GM08714 (cell line): Measurements from ENCODE around the gene ECE1.

Source experiments
- H3K4me3 ChIP-seq: fragments of 200-500 bp; sonication (Bioruptor generic); 2 replicates; pipeline ENCODE4 v1.5.1; 2014; ENCODE audit warnings: mild to moderate bottlenecking, low read length, inconsistent platforms
- ZNF274 ChIP-seq: IDR thresholded peaks from 2 replicates; pipeline ENCODE4 v1.6.1; 2012; ENCODE audit warnings: mild to moderate bottlenecking, low read depth, low read length

The ECE1 gene

DNA sequence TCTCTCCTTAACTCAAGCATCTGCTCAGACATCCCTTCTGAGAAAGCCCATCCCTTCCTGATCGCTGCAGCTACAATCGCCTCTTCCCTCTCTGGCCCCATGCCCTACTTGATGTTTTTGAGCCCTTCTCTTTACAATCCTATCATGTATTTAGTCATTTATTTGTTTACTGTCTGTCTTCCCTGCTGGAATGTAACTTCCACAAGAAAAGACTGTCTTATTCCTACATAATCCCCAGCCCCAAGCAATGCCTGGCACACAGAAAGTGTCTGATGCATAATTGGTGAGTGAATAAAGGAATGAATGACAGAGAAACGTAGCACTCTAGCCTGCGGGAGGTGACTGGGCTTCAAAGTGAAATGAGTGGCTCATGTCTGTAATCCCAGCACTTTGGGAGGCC lies 25.4 kb downstream of the ECE1 start:
- H3K4me3 ChIP-seq: no peak overlapping the region
- TF ChIP-seq ZNF274: no peak

GRCh38 chr1:21263653-21264225 lies 26.5 kb downstream of the ECE1 start:
- no peak overlapping the region for H3K4me3 ChIP-seq
- TF ChIP-seq ZNF274: no peak

- no peak for TF ChIP-seq ZNF274
- no peak overlapping the region for H3K4me3 ChIP-seq
Observed at GRCh38 chr1:21263052-21263429, 27.2 kb downstream of the ECE1 start.

GRCh38 chr1:21262293-21263051 lies 27.8 kb downstream of the ECE1 start:
- no peak overlapping the region for H3K4me3 ChIP-seq
- TF ChIP-seq ZNF274: no peak

- no peak overlapping the region for H3K4me3 ChIP-seq
- no peak for TF ChIP-seq ZNF274
Observed at GRCh38 chr1:21261551-21262292, 28.5 kb downstream of the ECE1 start.

DNA sequence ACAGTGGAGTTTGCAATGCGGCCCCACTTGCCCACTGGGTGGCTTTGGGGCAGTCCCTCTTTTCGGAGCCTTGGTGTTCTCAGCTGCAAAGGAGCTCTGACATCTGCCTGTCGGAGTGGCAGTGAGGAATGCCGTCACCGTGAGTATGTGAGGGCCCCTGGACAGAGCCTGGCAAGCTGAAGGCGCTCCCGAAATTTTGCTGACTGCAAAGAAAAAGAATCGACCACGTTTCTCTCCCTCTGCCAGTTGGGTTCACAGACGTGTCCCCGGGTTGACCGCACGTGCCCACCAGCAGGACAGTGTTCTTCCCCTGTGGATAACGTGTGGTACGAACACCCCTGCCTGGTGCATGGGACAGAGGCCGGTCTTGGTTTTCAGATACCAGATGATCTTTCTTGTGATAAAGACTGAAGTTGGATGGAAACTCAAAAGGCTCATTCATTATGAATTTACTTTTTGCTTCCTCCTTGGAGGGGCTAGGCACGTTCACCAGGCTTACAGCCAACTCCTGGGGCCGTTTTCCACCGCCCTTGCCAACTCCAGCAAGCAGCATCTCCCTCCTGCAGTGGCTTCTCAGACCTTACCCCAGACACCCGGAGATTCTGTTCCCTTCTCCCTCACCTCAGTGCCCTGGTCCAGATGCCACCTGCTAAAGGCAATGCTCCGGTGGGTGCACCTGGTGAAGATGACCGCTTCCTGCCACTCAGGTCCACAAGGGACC lies 29.7 kb downstream of the ECE1 start:
- TF ChIP-seq ZNF274: no peak
- no peak overlapping the region for H3K4me3 ChIP-seq

GRCh38 chr1:21259316-21260076 lies 30.8 kb downstream of the ECE1 start:
- H3K4me3 ChIP-seq: no peak overlapping the region
- TF ChIP-seq ZNF274: no peak

GRCh38 chr1:21258331-21259134 lies 31.7 kb downstream of the ECE1 start:
- TF ChIP-seq ZNF274: no peak
- no peak overlapping the region for H3K4me3 ChIP-seq

- no peak overlapping the region for H3K4me3 ChIP-seq
- no peak for TF ChIP-seq ZNF274
Observed at GRCh38 chr1:21257431-21258135, 32.7 kb downstream of the ECE1 start.

- H3K4me3 ChIP-seq: no peak overlapping the region
- no peak for TF ChIP-seq ZNF274
Observed at GRCh38 chr1:21256776-21257175, 33.5 kb downstream of the ECE1 start.

GRCh38 chr1:21255943-21256320 lies 34.3 kb downstream of the ECE1 start:
- no peak for TF ChIP-seq ZNF274
- H3K4me3 ChIP-seq: no peak overlapping the region

GRCh38 chr1:21255284-21255942 lies 34.9 kb downstream of the ECE1 start:
- no peak for TF ChIP-seq ZNF274
- no peak overlapping the region for H3K4me3 ChIP-seq
